Upper lobe of right lung (tissue), 1 donor: Measurements from ENCODE around the gene FHAD1. TPM values are rescaled to one million over a fixed set of nuclear protein-coding genes. Genes with fewer than 3 reads are reported as not detected.
"Not testable (repeated sequence)": the region's sequence is repeated elsewhere in the genome, so short reads cannot be mapped to it uniquely, and the experiment has no call there.

Source experiments
- ATAC-seq: fragments of 200-7000 bp; cut with Tn5 transposase; one replicate; pipeline ENCODE4 v1.9.1; 2020; ENCODE audit warnings: mild to moderate bottlenecking, moderate library complexity
- DNase-seq: peaks from one replicate; pipeline ENCODE4 v3.0.0-alpha.2; 2020
- H3K27ac ChIP-seq: fragments of 200-600 bp; one replicate; pipeline ENCODE4 v1.8.0; 2022
- H3K27me3 ChIP-seq: fragments of 200-600 bp; one replicate; pipeline ENCODE4 v1.8.0; 2022; ENCODE audit warnings: mild to moderate bottlenecking
- H3K36me3 ChIP-seq: fragments of 200-600 bp; one replicate; pipeline ENCODE4 v1.8.0; 2022
- H3K4me1 ChIP-seq: fragments of 200-600 bp; one replicate; pipeline ENCODE4 v1.8.0; 2022
- H3K4me3 ChIP-seq: fragments of 200-600 bp; one replicate; pipeline ENCODE4 v1.8.0; 2022; ENCODE audit warnings: mild to moderate bottlenecking
- H3K9me3 ChIP-seq: fragments of 200-600 bp; one replicate; pipeline ENCODE4 v1.8.0; 2022
- intact Hi-C: fragments of 100-400 bp; cut with DNase I; formaldehyde crosslinking; loops from one replicate; pipeline ENCODE4 v1.11.0; 2022
- total RNA-seq: library from RNA; stranded (reverse); fragmentation: NEBNext Ultra II Directional; extraction: Animal tissue kit (Norgen Biotek cat#: 25700); gene quantifications from one replicate; pipeline ENCODE4 v1.2.1, GENCODE V29; 2021
- TF ChIP-seq, protein P1 (sequence below): fragments of 200-600 bp; IDR thresholded peaks from one replicate; pipeline ENCODE4 v1.8.0; 2022; ENCODE audit warnings: antibody characterized with exemption
- donor health status: DM: no; HTN: yes; CAD: no; lungs with severe emphysema.

The FHAD1 gene
- total RNA-seq, 1 donor from 2014 or later = 2.4 TPM

DNA sequence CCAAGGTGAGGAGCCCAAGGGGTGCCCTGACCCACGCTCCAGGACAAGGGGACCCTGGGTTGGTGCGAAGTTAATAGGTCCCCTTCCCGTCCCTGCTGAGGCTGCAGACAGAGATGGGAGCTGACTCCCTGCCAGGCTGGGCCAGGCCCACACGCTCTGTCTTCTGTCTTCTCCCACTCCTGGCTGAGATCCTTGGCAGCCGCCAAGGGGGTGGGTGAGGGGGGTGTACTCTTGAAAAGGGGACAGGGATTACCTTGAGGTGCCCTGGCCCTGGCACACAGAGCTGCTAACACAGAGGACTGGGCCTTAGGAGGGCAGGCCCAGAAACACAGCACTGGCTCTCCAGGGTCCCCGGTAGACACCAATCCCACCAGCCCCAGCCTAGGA is 180.2 kb downstream of the FHAD1 start:
- ATAC-seq (no peak), DNase-seq (no peak)
- Histone ChIP-seq H3K4me1 (no peaks in the 10 kb centered on the region), H3K9me3 (no peaks in the 10 kb centered on the region), H3K4me3 (no peak overlapping the region), H3K27ac (no peak overlapping the region), H3K27me3 (no peaks in the 10 kb centered on the region), H3K36me3 (peaks cover 19% of the 10 kb centered on the region)
- TF ChIP-seq, protein P1, sequence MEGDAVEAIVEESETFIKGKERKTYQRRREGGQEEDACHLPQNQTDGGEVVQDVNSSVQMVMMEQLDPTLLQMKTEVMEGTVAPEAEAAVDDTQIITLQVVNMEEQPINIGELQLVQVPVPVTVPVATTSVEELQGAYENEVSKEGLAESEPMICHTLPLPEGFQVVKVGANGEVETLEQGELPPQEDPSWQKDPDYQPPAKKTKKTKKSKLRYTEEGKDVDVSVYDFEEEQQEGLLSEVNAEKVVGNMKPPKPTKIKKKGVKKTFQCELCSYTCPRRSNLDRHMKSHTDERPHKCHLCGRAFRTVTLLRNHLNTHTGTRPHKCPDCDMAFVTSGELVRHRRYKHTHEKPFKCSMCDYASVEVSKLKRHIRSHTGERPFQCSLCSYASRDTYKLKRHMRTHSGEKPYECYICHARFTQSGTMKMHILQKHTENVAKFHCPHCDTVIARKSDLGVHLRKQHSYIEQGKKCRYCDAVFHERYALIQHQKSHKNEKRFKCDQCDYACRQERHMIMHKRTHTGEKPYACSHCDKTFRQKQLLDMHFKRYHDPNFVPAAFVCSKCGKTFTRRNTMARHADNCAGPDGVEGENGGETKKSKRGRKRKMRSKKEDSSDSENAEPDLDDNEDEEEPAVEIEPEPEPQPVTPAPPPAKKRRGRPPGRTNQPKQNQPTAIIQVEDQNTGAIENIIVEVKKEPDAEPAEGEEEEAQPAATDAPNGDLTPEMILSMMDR = no peak
- intact Hi-C loops = no loop called here

GRCh38 chr1:15428252-15428651 is 181.2 kb downstream of the FHAD1 start:
- ATAC-seq, intact Hi-C loops, H3K27me3 ChIP-seq, H3K4me3 ChIP-seq, H3K9me3 ChIP-seq, H3K4me1 ChIP-seq, DNase-seq, H3K27ac ChIP-seq: not testable (repeated sequence)
- peaks cover 19% of the 10 kb centered on the region for H3K36me3 ChIP-seq

DNA sequence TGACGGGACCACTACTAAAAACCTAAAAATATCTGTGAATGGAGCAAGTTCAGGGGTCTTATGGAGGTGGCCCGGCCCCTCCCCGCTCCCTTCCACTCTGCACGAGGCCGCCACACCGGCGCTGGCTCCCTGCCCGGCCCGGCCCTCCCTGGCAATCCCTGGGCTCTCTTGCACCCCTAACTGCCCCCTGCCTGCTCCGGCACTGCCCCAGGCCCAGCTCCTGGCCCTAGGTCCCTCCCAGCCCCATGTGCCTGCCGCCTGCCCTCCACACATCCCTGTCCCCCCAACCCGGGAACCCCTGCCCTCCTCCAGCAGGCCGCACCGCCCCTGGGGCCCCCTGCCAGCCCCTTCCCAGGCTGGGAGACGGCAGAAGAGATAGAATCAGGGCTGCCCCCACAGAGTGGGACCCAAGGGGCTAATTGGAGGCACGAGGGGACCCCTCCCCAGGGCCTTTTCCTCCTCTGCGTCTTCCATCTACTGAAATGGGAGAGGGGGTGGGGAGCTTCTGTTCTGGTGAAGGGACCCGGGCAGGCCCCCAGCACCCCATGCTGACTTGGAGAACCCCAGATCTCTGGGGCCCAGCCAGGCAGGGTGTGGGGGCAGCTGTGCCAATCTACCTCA is 181.9 kb downstream of the FHAD1 start:
- TF ChIP-seq, protein P1 = no peak
- intact Hi-C loops = no loop called here
- Histone ChIP-seq H3K4me1 (no peaks in the 10 kb centered on the region), H3K4me3 (no peak overlapping the region), H3K36me3 (peaks cover 19% of the 10 kb centered on the region), H3K27ac (no peak overlapping the region), H3K27me3 (no peaks in the 10 kb centered on the region), H3K9me3 (no peaks in the 10 kb centered on the region)
- ATAC-seq = no peak
- DNase-seq = no peak

GRCh38 chr1:15429701-15430149 is 182.7 kb downstream of the FHAD1 start:
- Histone ChIP-seq H3K9me3 (no peaks in the 10 kb centered on the region), H3K27ac (no peak overlapping the region), H3K4me1 (no peaks in the 10 kb centered on the region), H3K4me3 (no peak overlapping the region), H3K27me3 (no peaks in the 10 kb centered on the region), H3K36me3 (peaks cover 19% of the 10 kb centered on the region)
- TF ChIP-seq, protein P1 = no peak
- DNase-seq (no peak), ATAC-seq (peak; percentile 5)
- intact Hi-C loops = loop anchor here (5.0 kb wide), 1 partner anchor 107 kb away; no protein-coding TSS in a partner anchor

DNA sequence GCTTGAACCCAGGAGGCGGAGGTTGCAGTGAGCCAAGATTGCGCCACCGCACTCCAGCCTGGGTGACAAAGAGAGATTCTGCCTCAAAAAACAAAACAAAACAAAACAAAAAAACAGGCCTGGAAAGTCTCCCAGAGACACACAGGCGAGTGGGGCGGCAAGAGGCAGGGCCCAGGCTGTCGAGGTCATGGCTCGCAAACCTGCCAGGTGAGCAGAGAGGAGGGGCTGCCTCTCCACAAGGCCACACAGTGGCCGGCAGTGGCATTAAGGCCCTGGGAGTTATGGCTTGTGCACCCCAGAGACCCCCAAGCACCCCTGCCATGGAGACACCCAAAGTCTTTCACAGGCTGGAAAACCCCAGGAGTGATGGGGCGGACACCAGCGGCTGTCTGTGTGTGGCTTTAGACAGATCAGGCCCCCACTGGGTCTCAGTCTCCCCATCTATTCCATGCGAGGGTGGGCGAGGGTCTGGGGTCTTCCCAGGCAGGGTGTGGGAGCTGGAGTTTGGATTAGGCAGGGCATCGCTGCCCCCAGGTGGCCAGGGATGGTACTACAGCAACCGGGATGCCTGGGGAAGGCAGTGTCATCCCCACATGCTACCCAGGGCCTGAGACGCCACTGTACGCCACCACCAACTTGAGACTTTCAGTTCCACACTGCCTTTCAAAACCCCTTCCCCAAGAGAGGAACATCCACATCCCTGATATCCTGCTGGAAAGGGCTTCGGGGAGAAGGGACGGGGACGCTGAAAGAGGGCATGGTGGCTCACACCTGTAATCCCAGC is 184.0 kb downstream of the FHAD1 start:
- TF ChIP-seq, protein P1 = peak; percentile 98
- Histone ChIP-seq H3K36me3 (peaks cover 19% of the 10 kb centered on the region), H3K4me3 (no peak overlapping the region), H3K27me3 (no peaks in the 10 kb centered on the region), H3K4me1 (no peaks in the 10 kb centered on the region), H3K27ac (no peak overlapping the region), H3K9me3 (no peaks in the 10 kb centered on the region)
- intact Hi-C loops = loop anchor here (5.0 kb wide), 1 partner anchor 109 kb away; no protein-coding TSS in a partner anchor
- ATAC-seq (peak; percentile 82), DNase-seq (peak; percentile 83)

- H3K4me1 ChIP-seq = no peaks in the 10 kb centered on the region
- no peaks in the 10 kb centered on the region for H3K9me3 ChIP-seq
- H3K4me3 ChIP-seq = no peak overlapping the region
- ATAC-seq (no peak), DNase-seq (no peak)
- no peak overlapping the region for H3K27ac ChIP-seq
- intact Hi-C loops = loop anchor here (5.0 kb wide), 1 partner anchor 109 kb away; no protein-coding TSS in a partner anchor
- TF ChIP-seq, protein P1 = no peak
- H3K36me3 ChIP-seq = peaks cover 14% of the 10 kb centered on the region
- H3K27me3 ChIP-seq = no peaks in the 10 kb centered on the region
Observed at GRCh38 chr1:15431571-15431948, 184.5 kb downstream of the FHAD1 start.
